Astrocyte of the spinal cord (primary cell): ENCODE results near the gene MCTP1.

Experiments
- DNase-seq: peaks from one replicate; pipeline ENCODE4 v3.0.0; 2011; ENCODE audit warnings: low read depth, low spot score
- H3K4me3 ChIP-seq: 2 replicates; pipeline ENCODE4 v1.5.1; 2011; ENCODE audit warnings: low read depth, mild to moderate bottlenecking, low read length, moderate library complexity
- CTCF ChIP-seq: IDR thresholded peaks from 2 replicates; pipeline ENCODE4 v1.5.1; 2012; ENCODE audit warnings: low read depth, mild to moderate bottlenecking, low read length, inconsistent platforms
- in situ Hi-C: cut with HindIII; loops from 2 replicates; pipeline ENCODE4 v1.10.0; 2017; ENCODE audit warnings: low sequenced_read_pairs

MCTP1 gene

GRCh38 chr5:94893412-94894135, 391.3 kb downstream of the MCTP1 start:
- in situ Hi-C loops, result no loop called here
- no peak overlapping the region for H3K4me3 ChIP-seq
- DNase-seq, result peak; percentile 26
- peak; percentile 46 for TF ChIP-seq CTCF

- no peak for DNase-seq
- TF ChIP-seq CTCF, result no peak
- in situ Hi-C loops, result no loop called here
- no peak overlapping the region for H3K4me3 ChIP-seq
Measured at GRCh38 chr5:94891972-94892371, 392.9 kb downstream of the MCTP1 start.

GRCh38 chr5:94891565-94891964, 393.3 kb downstream of the MCTP1 start:
- H3K4me3 ChIP-seq, result no peak overlapping the region
- no peak for TF ChIP-seq CTCF
- in situ Hi-C loops, result no loop called here
- no peak for DNase-seq

- in situ Hi-C loops, result no loop called here
- H3K4me3 ChIP-seq, result no peak overlapping the region
- no peak for DNase-seq
- TF ChIP-seq CTCF, result no peak
Measured at GRCh38 chr5:94890907-94891306, 394.0 kb downstream of the MCTP1 start.

GRCh38 chr5:94888674-94889073, 396.2 kb downstream of the MCTP1 start:
- in situ Hi-C loops, result no loop called here
- no peak overlapping the region for H3K4me3 ChIP-seq
- TF ChIP-seq CTCF, result no peak
- no peak for DNase-seq

- DNase-seq, result no peak
- no peak overlapping the region for H3K4me3 ChIP-seq
- in situ Hi-C loops, result no loop called here
- no peak for TF ChIP-seq CTCF
Measured at GRCh38 chr5:94885931-94886330, 399.0 kb downstream of the MCTP1 start.
